Mammary epithelial cell (primary cell): ENCODE results near the gene EIF3F.

ENCODE experiments used
- CTCF ChIP-seq, 2 donors: IDR thresholded peaks in 1 of 2; conservative IDR thresholded peaks in 1 of 2; 2 replicates each; pipeline ENCODE4 v1.5.1; 2011 to 2012; ENCODE audit warnings: inconsistent platforms in 2 of 2, low read length in 2 of 2, mild to moderate bottlenecking in 2 of 2, control low read depth in 1 of 2, low read depth in 1 of 2; ENCODE audit not compliant: insufficient read depth in 1 of 2; ENCODE audit errors: extremely low read depth in 1 of 2
- EZH2 ChIP-seq: IDR thresholded peaks from 2 replicates; pipeline ENCODE4 v1.6.1; 2012; ENCODE audit warnings: low read length, inconsistent platforms, borderline replicate concordance

- TF ChIP-seq CTCF (conservative IDR thresholded peaks at IDR 0.05 in 1 of 2, IDR thresholded peaks at IDR 0.05 in 1 of 2; ENCODE audit: extremely low read depth in 1 of 2, insufficient read depth in 1 of 2, low read depth in 1 of 2, low read length in 2 of 2) (no peak), EZH2 (no peak)
Observed at GRCh38 chr11:8009856-8010255, 22.7 kb downstream of the EIF3F start.
